ENCODE results near the gene MYO15B. TPM values are rescaled to one million over a fixed set of nuclear protein-coding genes. Genes with fewer than 3 reads are reported as not detected.
A peak's percentile ranks its signal among the peaks of the same experiment; 100 is the strongest.

Gene MYO15B
- total and polyA plus RNA-seq, 2 of the 13 experiments (the other 11 are each of a cell fraction or from before 2014, with no cell fraction given) = 2.8 to 8.1 TPM

GRCh38 chr17:75645889-75646637, 58.5 kb downstream of the MYO15B start (continued):
- TF ChIP-seq, protein P1, sequence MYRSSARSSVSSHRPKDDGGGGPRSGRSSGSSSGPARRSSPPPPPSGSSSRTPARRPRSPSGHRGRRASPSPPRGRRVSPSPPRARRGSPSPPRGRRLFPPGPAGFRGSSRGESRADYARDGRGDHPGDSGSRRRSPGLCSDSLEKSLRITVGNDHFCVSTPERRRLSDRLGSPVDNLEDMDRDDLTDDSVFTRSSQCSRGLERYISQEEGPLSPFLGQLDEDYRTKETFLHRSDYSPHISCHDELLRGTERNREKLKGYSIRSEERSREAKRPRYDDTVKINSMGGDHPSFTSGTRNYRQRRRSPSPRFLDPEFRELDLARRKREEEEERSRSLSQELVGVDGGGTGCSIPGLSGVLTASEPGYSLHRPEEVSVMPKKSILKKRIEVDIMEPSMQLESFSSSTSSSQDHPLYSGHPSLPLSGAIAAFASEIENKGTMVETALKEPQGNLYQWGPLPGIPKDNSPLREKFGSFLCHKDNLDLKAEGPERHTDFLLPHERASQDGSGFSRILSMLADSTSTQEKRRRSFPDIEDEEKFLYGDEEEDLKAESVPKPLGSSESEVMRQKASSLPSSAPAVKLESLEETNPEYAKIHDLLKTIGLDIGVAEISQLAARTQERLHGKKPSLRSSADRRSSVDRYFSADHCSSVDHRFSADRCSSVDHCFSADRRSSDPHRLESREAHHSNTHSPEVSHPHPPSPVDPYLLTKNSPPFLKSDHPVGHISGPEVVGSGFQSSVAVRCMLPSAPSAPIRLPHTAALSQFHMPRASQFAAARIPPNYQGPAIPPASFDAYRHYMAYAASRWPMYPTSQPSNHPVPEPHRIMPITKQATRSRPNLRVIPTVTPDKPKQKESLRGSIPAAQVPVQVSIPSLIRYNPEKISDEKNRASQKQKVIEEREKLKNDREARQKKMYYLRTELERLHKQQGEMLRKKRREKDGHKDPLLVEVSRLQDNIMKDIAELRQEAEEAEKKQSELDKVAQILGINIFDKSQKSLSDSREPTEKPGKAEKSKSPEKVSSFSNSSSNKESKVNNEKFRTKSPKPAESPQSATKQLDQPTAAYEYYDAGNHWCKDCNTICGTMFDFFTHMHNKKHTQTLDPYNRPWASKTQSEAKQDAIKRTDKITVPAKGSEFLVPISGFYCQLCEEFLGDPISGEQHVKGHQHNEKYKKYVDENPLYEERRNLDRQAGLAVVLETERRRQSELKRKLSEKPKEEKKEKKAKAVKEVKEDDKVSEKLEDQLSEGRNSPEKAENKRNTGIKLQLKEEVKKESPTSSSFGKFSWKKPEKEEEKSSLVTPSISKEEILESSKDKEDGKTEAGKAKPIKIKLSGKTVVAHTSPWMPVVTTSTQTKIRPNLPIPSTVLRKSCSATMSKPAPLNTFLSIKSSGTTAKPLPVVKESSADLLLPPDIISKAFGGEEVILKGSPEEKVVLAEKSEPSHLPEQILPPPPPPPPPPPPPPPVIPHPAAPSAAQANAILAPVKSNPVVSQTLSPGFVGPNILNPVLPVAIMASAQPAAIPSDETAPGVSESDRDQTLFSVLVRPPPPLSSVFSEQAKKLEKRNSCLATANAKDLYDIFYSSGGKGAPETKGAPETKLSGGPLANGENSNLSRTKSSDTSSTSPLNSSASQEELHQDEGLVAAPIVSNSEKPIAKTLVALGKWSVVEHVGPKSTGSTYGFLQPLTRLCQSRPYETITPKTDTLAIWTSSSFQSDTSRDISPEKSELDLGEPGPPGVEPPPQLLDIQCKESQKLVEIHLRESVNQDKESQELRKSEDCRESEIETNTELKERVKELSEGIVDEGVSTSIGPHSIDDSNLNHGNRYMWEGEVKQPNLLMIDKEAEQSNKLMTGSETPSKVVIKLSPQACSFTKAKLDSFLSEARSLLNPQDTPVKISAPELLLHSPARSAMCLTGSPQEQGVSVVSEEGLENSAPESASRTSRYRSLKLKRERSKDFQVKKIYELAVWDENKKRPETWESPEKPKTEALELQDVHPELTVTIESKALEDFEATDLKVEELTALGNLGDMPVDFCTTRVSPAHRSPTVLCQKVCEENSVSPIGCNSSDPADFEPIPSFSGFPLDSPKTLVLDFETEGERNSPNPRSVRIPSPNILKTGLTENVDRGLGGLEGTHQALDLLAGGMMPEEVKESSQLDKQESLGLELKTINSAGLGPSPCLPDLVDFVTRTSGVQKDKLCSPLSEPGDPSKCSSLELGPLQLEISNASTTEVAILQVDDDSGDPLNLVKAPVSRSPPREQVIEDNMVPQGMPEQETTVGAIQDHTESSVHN (CRISPR knock-in tag; IDR thresholded peaks at IDR 0.05) = no peak
- TF ChIP-seq ZNF780A (CRISPR knock-in tag; IDR thresholded peaks at IDR 0.05) (no peak), LRRFIP1 (CRISPR knock-in tag; conservative IDR thresholded peaks at IDR 0.05) (no peak), NR0B2 (CRISPR knock-in tag; IDR thresholded peaks at IDR 0.05) (0 out of 2 replicates have a peak, but pooled peaks have one; percentile 18), PAX8 (CRISPR knock-in tag; IDR thresholded peaks at IDR 0.05; ENCODE audit: borderline replicate concordance) (no peak), TEAD2 (CRISPR knock-in tag; IDR thresholded peaks at IDR 0.05) (no peak), ZNF768 (CRISPR knock-in tag; IDR thresholded peaks at IDR 0.05) (no peak), ZNF382 (CRISPR knock-in tag; IDR thresholded peaks at IDR 0.05; ENCODE audit: borderline replicate concordance) (no peak), HOXA9 (CRISPR knock-in tag; IDR thresholded peaks at IDR 0.05; ENCODE audit: borderline replicate concordance) (no peak), THAP9 (CRISPR knock-in tag; IDR thresholded peaks at IDR 0.05; ENCODE audit: borderline replicate concordance) (peak; percentile 86), CBX5 (CRISPR knock-in tag; IDR thresholded peaks at IDR 0.05; ENCODE audit: borderline replicate concordance) (no peak), SMAD1 (CRISPR knock-in tag; IDR thresholded peaks at IDR 0.05; ENCODE audit: borderline replicate concordance, low read depth) (0 out of 2 replicates have a peak, but pooled peaks have one; percentile 97), ZNF205 (CRISPR knock-in tag; IDR thresholded peaks at IDR 0.05) (0 out of 2 replicates have a peak, but pooled peaks have one; percentile 50), FOXO1 (CRISPR knock-in tag; IDR thresholded peaks at IDR 0.05) (peak; percentile 42; the same call in 1 of the 2 replicates)

Data from HepG2 (cell line).